Skin of body (tissue), 2 donors: ENCODE data around the gene ST3GAL4. TPM values are rescaled to one million over a fixed set of nuclear protein-coding genes. Genes with fewer than 3 reads are reported as not detected.
"Not testable (repeated sequence)": the region's sequence is repeated elsewhere in the genome, so short reads cannot be mapped to it uniquely, and the experiment has no call there.

Experiments
- DNase-seq: peaks from one replicate; lab custom pipeline; 2025; lab: John Stamatoyannopoulos, UW
- total RNA-seq: library from RNA; depleted of rRNA; stranded (reverse); fragments of >200 nt; gene quantifications from one replicate; pipeline ENCODE4 v1.2.3, GENCODE V29; 2014

Gene ST3GAL4
- 34.3 TPM for total RNA-seq

- peak; percentile 65 for DNase-seq
Observed at GRCh38 chr11:126355324-126355925, at the start of gene ST3GAL4. Gene ST3GAL4, plus strand, starts transcription at chr11:126355686. Its CDS starts 50,470 bp downstream, at chr11:126406156.

- no peak for DNase-seq
Observed at GRCh38 chr11:126305699-126306098, 49.8 kb upstream of the ST3GAL4 start.

- peak; percentile 64 for DNase-seq
Observed at GRCh38 chr11:126307706-126308105, 47.8 kb upstream of the ST3GAL4 start.

- DNase-seq: peak; percentile 80
Observed at GRCh38 chr11:126308271-126308671, 47.2 kb upstream of the ST3GAL4 start.

GRCh38 chr11:126308771-126309170 lies 46.7 kb upstream of the ST3GAL4 start:
- not testable (repeated sequence) for DNase-seq

- DNase-seq: peak; percentile 57
Observed at GRCh38 chr11:126310200-126310991, 45.1 kb upstream of the ST3GAL4 start.

GRCh38 chr11:126310992-126311310 lies 44.5 kb upstream of the ST3GAL4 start:
- DNase-seq: no peak

- no peak for DNase-seq
Observed at GRCh38 chr11:126311401-126312291, 43.8 kb upstream of the ST3GAL4 start.

- DNase-seq: no peak
Observed at GRCh38 chr11:126312961-126313360, 42.5 kb upstream of the ST3GAL4 start.

- no peak for DNase-seq
Observed at GRCh38 chr11:126313826-126314225, 41.7 kb upstream of the ST3GAL4 start.

GRCh38 chr11:126317432-126317755 lies 38.1 kb upstream of the ST3GAL4 start:
- no peak for DNase-seq

- peak; percentile 95 for DNase-seq
Observed at GRCh38 chr11:126317756-126318573, 37.5 kb upstream of the ST3GAL4 start.

- peak; percentile 99 for DNase-seq
Observed at GRCh38 chr11:126318574-126319373, 36.7 kb upstream of the ST3GAL4 start.

- DNase-seq: no peak
Observed at GRCh38 chr11:126319374-126319740, 36.1 kb upstream of the ST3GAL4 start.

GRCh38 chr11:126322996-126323395 lies 32.5 kb upstream of the ST3GAL4 start:
- DNase-seq: no peak

- no peak for DNase-seq
Observed at GRCh38 chr11:126327281-126328000, 28.0 kb upstream of the ST3GAL4 start.

- DNase-seq: no peak
Observed at GRCh38 chr11:126328001-126328390, 27.5 kb upstream of the ST3GAL4 start.

- no peak for DNase-seq
Observed at GRCh38 chr11:126328444-126328843, 27.0 kb upstream of the ST3GAL4 start.

- DNase-seq: no peak
Observed at GRCh38 chr11:126328938-126329643, 26.4 kb upstream of the ST3GAL4 start.
